GM12878 (cell line): Measurements from ENCODE around the gene CADM3. TPM values are rescaled to one million over a fixed set of nuclear protein-coding genes. Genes with fewer than 3 reads are reported as not detected.

Experiments
- ATAC-seq: fragments of 200-7000 bp; cut with Tn5 transposase; 3 replicates; pipeline ENCODE4 v1.9.1; 2020; ENCODE audit warnings: mild to moderate bottlenecking, moderate library complexity
- BruUV-seq: library from RNA; stranded (reverse); fragments of 400-500 nt; replicated peaks from 2 replicates; lab custom pipeline; 2021; lab: Mats Ljungman, UMichigan
- CTCF ChIA-PET: fragments of 300-600 bp; sonication (Branson Sonifier 250); formaldehyde crosslinking; extraction: SDS; loops from one replicate; lab custom pipeline; 2021; ENCODE audit warnings: inconsistent platforms; lab: Yijun Ruan, JAX
- POLR2A ChIA-PET: fragments of 350-600 bp; formaldehyde crosslinking; extraction: SDS; loops from one replicate; lab custom pipeline; 2021; ENCODE audit warnings: inconsistent platforms; lab: Charles Lee
- RAD21 ChIA-PET: fragments of 300-600 bp; sonication (Branson Sonifier 250); formaldehyde crosslinking; loops from one replicate; lab custom pipeline; 2023; ENCODE audit warnings: antibody characterized with exemption; ENCODE audit not compliant: unreplicated experiment; lab: Charles Lee
- SMC1A ChIA-PET: fragments of 300-600 bp; sonication (Branson Sonifier 250); formaldehyde crosslinking; loops from one replicate; lab custom pipeline; 2023; ENCODE audit not compliant: unreplicated experiment, uncharacterized antibody; lab: Charles Lee
- DNase-seq: peaks from one replicate; pipeline ENCODE4 v3.0.0-alpha.2; 2011; ENCODE audit warnings: low read depth, low spot score
- FAIRE-seq: peaks from 3 replicates; lab custom pipeline; 2011; peaks lifted over from hg19 to GRCh38; lab: Jason Lieb, UNC
- H2AFZ ChIP-seq: 2 replicates; pipeline ENCODE4 v1.6.0; 2011; ENCODE audit warnings: low read depth, low read length, control low read depth; ENCODE audit not compliant: control insufficient read depth
- H3K27ac ChIP-seq: 2 replicates; pipeline ENCODE4 v1.5.1; 2011; ENCODE audit warnings: control low read depth; ENCODE audit not compliant: control insufficient read depth, insufficient read depth
- H3K27me3 ChIP-seq, 2 experiments: replicated peaks in 1 of 2; 2 replicates each; pipeline versions ENCODE4 v1.6.0 to v1.6.1; 2011; ENCODE audit warnings: low read length in 1 of 2; ENCODE audit not compliant: control insufficient read depth in 2 of 2, insufficient read depth in 2 of 2
- H3K36me3 ChIP-seq, 2 experiments: 2 replicates each; pipeline ENCODE4 v1.5.1; 2011; ENCODE audit warnings: low read length in 1 of 2; ENCODE audit not compliant: control insufficient read depth in 2 of 2, insufficient read depth in 2 of 2
- H3K4me1 ChIP-seq: 2 replicates; pipeline ENCODE4 v1.6.1; 2011; ENCODE audit warnings: mild to moderate bottlenecking, low read length, moderate library complexity, mixed read lengths; ENCODE audit not compliant: control insufficient read depth, insufficient read depth
- H3K4me2 ChIP-seq: 2 replicates; pipeline ENCODE4 v1.6.0; 2011; ENCODE audit warnings: control low read depth; ENCODE audit not compliant: control insufficient read depth, insufficient read depth
- H3K4me3 ChIP-seq: fragments of 200-600 bp; sonication (generic); 2 replicates; pipeline ENCODE4 v1.5.1; 2016
- H3K79me2 ChIP-seq: 2 replicates; pipeline ENCODE4 v1.6.0; 2011; ENCODE audit warnings: low read length; ENCODE audit not compliant: control insufficient read depth, insufficient read depth
- H3K9ac ChIP-seq: 2 replicates; pipeline ENCODE4 v1.8.0; 2011; ENCODE audit warnings: low read length, control low read depth, mixed read lengths; ENCODE audit not compliant: control insufficient read depth, insufficient read depth
- H3K9me3 ChIP-seq: replicated peaks from 3 replicates; pipeline ENCODE4 v1.5.1; 2011; ENCODE audit warnings: mild to moderate bottlenecking, low read length; ENCODE audit not compliant: control insufficient read depth, insufficient read depth
- H4K20me1 ChIP-seq: 2 replicates; pipeline ENCODE4 v1.6.0; 2011; ENCODE audit not compliant: control insufficient read depth, insufficient read depth
- BCL11A ChIP-seq: IDR thresholded peaks from 2 replicates; pipeline ENCODE4 v1.6.1; 2011; ENCODE audit warnings: low read depth, low read length
- CBX5 ChIP-seq: sonication (generic); IDR thresholded peaks from 2 replicates; pipeline ENCODE4 v1.6.1; 2016; ENCODE audit warnings: low read depth, moderate library complexity, mild to moderate bottlenecking, inconsistent platforms
- CHD1 ChIP-seq: IDR thresholded peaks from 2 replicates; pipeline ENCODE4 v1.6.1; 2012; ENCODE audit warnings: low read depth, low read length, improper control_type of control experiment
- CREM ChIP-seq: IDR thresholded peaks from 2 replicates; pipeline ENCODE4 v1.6.1; 2014; ENCODE audit warnings: antibody characterized with exemption, low read depth
- GABPA ChIP-seq: IDR thresholded peaks from 2 replicates; pipeline ENCODE4 v1.6.1; 2014; ENCODE audit warnings: antibody characterized with exemption, low read depth, mild to moderate bottlenecking, inconsistent platforms
- HDGF ChIP-seq: fragments of 450-650 bp; IDR thresholded peaks from 2 replicates; pipeline ENCODE4 v1.6.1; 2016; ENCODE audit warnings: antibody characterized with exemption
- JUND ChIP-seq: IDR thresholded peaks from 2 replicates; pipeline ENCODE4 v1.6.1; 2012; ENCODE audit warnings: low read depth, mild to moderate bottlenecking, low read length, improper control_type of control experiment, moderate library complexity
- NFIC ChIP-seq: IDR thresholded peaks from 2 replicates; pipeline ENCODE4 v1.6.1; 2012; ENCODE audit warnings: low read depth, mild to moderate bottlenecking, inconsistent platforms, low read length, moderate library complexity
- PML ChIP-seq: IDR thresholded peaks from 2 replicates; pipeline ENCODE4 v1.6.1; 2012; ENCODE audit warnings: low read length, inconsistent platforms
- RFX5 ChIP-seq: IDR thresholded peaks from 2 replicates; pipeline ENCODE4 v1.6.1; 2011; ENCODE audit warnings: low read depth, low read length, improper control_type of control experiment
- SMAD5 ChIP-seq: IDR thresholded peaks from 2 replicates; pipeline ENCODE4 v1.6.1; 2016; ENCODE audit warnings: antibody characterized with exemption, low read depth
- TARDBP ChIP-seq: IDR thresholded peaks from 2 replicates; pipeline ENCODE4 v1.6.1; 2016; ENCODE audit warnings: borderline replicate concordance
- WGBS: methylation state at CpG from one replicate; pipeline ENCODE4 v1.1.6; 2016; ENCODE audit warnings: low lambda C conversion rate; ENCODE audit not compliant: insufficient replicate concordance, insufficient coverage; ENCODE audit errors: missing lambda C conversion rate; 5-methylcytosine and 5-hydroxymethylcytosine counted together
- in situ Hi-C: fragments of 300-500 bp; cut with MboI; formaldehyde crosslinking; loops from 9 replicates; pipeline ENCODE4 v1.14.3; 2018; ENCODE audit warnings: mixed read lengths
- intact Hi-C: fragments of 100-400 bp; cut with micrococcal nuclease; formaldehyde crosslinking; loops from one replicate; pipeline ENCODE4 v1.14.2; 2022; ENCODE audit not compliant: unreplicated experiment
- polyA plus RNA-seq, 11 experiments: library from polyadenylated mRNA; depleted of rRNA in 4 of 11; unstranded in 6 of 11; stranded (reverse) in 5 of 11; fragments of >200 nt; fragmentation: Nextera tagmentation in 4 of 11; fragmentation: Illumina TruSeq in 1 of 11; extraction: Ambion mirVana in 4 of 11; extraction: Trizol in 1 of 11; gene quantifications; 1 replicate in 1 of 11; 2 replicates in 10 of 11; pipeline versions ENCODE4 v1.2.1 to v1.2.3, GENCODE V29; 2011 to 2016; ENCODE audit warnings: inconsistent platforms in 2 of 11, missing spikeins in 2 of 11, low read depth in 1 of 11
- total RNA-seq, 4 experiments: library from RNA; depleted of rRNA in 3 of 4; stranded (reverse); fragments of >200 nt in 3 of 4; fragmentation: Illumina TruSeq in 1 of 4; extraction: Trizol in 1 of 4; gene quantifications; 2 replicates each; pipeline versions ENCODE4 v1.2.1 to v1.2.3, GENCODE V29; 2013 to 2021
- TF ChIP-seq, protein P1 (sequence below): fragments of 450-650 bp; IDR thresholded peaks from 2 replicates; pipeline ENCODE4 v1.6.1; 2014; ENCODE audit warnings: mild to moderate bottlenecking
- TF ChIP-seq, protein P2 (sequence below): fragments of 150-350 bp; IDR thresholded peaks from 2 replicates; pipeline ENCODE4 v1.6.1; 2016; ENCODE audit warnings: low read depth, low read length
- TF ChIP-seq, protein P3 (sequence below): IDR thresholded peaks from 2 replicates; pipeline ENCODE4 v1.6.1; 2012; ENCODE audit warnings: low read depth, low read length, improper control_type of control experiment
- TF ChIP-seq, protein P4 (sequence below): fragments of 450-650 bp; IDR thresholded peaks from 2 replicates; pipeline ENCODE4 v1.6.1; 2016; ENCODE audit warnings: mild to moderate bottlenecking
- TF ChIP-seq, protein P5 (sequence below): fragments of 450-650 bp; conservative IDR thresholded peaks from 2 replicates; pipeline ENCODE4 v1.6.1; 2017; ENCODE audit warnings: mild to moderate bottlenecking, moderate library complexity

CADM3 gene
- total and polyA plus RNA-seq, 10 of the 15 experiments (the other 5 are each of a cell fraction or from before 2014, with no cell fraction given) = 0.04 to 0.37 TPM; not detected in 8

DNA sequence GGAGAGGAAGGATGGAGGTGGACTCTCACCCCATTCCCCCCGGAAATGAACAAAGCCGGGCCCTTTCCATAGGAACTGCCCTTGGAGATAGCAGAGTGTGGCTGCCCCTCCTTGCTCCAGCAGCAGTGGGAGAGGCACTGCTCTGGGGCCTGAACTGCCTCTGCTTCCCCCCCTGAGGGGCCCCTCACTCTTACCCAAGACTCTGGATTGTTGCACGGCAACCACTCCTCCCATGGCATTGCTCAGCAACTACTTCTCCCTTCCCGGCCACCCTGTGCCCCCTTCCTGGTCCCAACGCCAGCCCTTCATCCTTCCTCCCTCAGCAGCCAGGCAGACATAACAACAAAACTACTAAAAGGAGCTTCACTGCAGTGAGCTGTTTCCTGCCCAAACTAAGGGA lies 30.2 kb downstream of the CADM3 start (continued):
- TF ChIP-seq BCL11A (no peak), JUND (no peak), SMAD5 (no peak), CHD1 (no peak)
- TF ChIP-seq, protein P1, sequence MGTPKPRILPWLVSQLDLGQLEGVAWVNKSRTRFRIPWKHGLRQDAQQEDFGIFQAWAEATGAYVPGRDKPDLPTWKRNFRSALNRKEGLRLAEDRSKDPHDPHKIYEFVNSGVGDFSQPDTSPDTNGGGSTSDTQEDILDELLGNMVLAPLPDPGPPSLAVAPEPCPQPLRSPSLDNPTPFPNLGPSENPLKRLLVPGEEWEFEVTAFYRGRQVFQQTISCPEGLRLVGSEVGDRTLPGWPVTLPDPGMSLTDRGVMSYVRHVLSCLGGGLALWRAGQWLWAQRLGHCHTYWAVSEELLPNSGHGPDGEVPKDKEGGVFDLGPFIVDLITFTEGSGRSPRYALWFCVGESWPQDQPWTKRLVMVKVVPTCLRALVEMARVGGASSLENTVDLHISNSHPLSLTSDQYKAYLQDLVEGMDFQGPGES = no peak

DNA sequence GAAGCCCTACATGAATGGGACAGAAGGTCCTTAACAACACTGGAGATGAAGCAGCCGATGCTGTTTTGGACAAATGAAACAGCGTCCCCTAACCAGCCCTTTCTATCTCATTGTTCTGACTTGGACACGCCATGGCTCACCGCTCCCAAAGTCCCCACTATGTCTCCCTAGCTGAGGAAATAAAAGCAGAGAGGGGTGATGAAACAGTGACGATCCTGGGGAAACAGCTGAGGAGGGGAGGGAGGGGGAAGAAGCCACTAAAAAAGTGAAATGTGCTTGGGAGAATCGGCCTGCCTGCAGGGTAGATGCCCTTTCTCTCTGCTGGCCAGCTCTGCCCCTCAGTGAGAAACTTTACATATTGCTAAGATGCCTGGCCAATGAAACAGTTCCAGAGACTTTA lies 32.2 kb downstream of the CADM3 start:
- ChIA-PET RAD21 (no interaction called here), POLR2A (no interaction called here), SMC1A (interaction anchor here (1.3 kb wide), 1 partner anchor 71 kb away, joined by 5 read pairs; no protein-coding TSS in a partner anchor), CTCF (interaction anchor here (0.8 to 5.6 kb wide), 5 partner anchors 8 to 687 kb away, joined by 3 to 39 read pairs (median 3); no protein-coding TSS in a partner anchor)
- ATAC-seq (no peak), DNase-seq (no peak), FAIRE-seq (no peak)
- no peaks in the 10 kb centered on the region for H3K36me3 ChIP-seq
- H4K20me1 ChIP-seq = no peaks in the 10 kb centered on the region
- intact Hi-C loops = no loop called here
- H3K4me3 ChIP-seq = no peak overlapping the region
- no peaks in the 10 kb centered on the region for H3K79me2 ChIP-seq
- no peaks in the 10 kb centered on the region for H3K9me3 ChIP-seq
- in situ Hi-C loops = no loop called here
- H3K9ac ChIP-seq = no peak overlapping the region
- 38% methylated on average over 6 of the region's 6 CpGs for WGBS
- peaks cover 0 to 2% of the 10 kb centered on the region in 2 experiments; a peak in 2 of 4 replicates for H3K27me3 ChIP-seq
- no TSS peak for BruUV-seq
- 0 out of 2 replicates have a peak, but pooled peaks cover 12% of the 10 kb centered on the region for H3K4me1 ChIP-seq
- TF ChIP-seq NFIC (no peak), RFX5 (no peak), GABPA (no peak), CBX5 (no peak), CREM (no peak), HDGF (no peak), PML (no peak), TARDBP (no peak)
- TF ChIP-seq, protein P2, sequence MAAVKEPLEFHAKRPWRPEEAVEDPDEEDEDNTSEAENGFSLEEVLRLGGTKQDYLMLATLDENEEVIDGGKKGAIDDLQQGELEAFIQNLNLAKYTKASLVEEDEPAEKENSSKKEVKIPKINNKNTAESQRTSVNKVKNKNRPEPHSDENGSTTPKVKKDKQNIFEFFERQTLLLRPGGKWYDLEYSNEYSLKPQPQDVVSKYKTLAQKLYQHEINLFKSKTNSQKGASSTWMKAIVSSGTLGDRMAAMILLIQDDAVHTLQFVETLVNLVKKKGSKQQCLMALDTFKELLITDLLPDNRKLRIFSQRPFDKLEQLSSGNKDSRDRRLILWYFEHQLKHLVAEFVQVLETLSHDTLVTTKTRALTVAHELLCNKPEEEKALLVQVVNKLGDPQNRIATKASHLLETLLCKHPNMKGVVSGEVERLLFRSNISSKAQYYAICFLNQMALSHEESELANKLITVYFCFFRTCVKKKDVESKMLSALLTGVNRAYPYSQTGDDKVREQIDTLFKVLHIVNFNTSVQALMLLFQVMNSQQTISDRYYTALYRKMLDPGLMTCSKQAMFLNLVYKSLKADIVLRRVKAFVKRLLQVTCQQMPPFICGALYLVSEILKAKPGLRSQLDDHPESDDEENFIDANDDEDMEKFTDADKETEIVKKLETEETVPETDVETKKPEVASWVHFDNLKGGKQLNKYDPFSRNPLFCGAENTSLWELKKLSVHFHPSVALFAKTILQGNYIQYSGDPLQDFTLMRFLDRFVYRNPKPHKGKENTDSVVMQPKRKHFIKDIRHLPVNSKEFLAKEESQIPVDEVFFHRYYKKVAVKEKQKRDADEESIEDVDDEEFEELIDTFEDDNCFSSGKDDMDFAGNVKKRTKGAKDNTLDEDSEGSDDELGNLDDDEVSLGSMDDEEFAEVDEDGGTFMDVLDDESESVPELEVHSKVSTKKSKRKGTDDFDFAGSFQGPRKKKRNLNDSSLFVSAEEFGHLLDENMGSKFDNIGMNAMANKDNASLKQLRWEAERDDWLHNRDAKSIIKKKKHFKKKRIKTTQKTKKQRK = no peak
- TF ChIP-seq, protein P3, sequence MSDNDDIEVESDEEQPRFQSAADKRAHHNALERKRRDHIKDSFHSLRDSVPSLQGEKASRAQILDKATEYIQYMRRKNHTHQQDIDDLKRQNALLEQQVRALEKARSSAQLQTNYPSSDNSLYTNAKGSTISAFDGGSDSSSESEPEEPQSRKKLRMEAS = no peak
- TF ChIP-seq, protein P4, sequence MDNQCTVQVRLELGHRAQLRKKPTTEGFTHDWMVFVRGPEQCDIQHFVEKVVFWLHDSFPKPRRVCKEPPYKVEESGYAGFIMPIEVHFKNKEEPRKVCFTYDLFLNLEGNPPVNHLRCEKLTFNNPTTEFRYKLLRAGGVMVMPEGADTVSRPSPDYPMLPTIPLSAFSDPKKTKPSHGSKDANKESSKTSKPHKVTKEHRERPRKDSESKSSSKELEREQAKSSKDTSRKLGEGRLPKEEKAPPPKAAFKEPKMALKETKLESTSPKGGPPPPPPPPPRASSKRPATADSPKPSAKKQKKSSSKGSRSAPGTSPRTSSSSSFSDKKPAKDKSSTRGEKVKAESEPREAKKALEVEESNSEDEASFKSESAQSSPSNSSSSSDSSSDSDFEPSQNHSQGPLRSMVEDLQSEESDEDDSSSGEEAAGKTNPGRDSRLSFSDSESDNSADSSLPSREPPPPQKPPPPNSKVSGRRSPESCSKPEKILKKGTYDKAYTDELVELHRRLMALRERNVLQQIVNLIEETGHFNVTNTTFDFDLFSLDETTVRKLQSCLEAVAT = no peak
- TF ChIP-seq, protein P5, sequence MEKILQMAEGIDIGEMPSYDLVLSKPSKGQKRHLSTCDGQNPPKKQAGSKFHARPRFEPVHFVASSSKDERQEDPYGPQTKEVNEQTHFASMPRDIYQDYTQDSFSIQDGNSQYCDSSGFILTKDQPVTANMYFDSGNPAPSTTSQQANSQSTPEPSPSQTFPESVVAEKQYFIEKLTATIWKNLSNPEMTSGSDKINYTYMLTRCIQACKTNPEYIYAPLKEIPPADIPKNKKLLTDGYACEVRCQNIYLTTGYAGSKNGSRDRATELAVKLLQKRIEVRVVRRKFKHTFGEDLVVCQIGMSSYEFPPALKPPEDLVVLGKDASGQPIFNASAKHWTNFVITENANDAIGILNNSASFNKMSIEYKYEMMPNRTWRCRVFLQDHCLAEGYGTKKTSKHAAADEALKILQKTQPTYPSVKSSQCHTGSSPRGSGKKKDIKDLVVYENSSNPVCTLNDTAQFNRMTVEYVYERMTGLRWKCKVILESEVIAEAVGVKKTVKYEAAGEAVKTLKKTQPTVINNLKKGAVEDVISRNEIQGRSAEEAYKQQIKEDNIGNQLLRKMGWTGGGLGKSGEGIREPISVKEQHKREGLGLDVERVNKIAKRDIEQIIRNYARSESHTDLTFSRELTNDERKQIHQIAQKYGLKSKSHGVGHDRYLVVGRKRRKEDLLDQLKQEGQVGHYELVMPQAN = no peak
- H2AFZ ChIP-seq = no peak overlapping the region
- H3K4me2 ChIP-seq = no peak overlapping the region
- no peak overlapping the region; the same call in 1 of the 2 replicates for H3K27ac ChIP-seq
